WTC11 (cell line): ENCODE results near the gene NRXN3. TPM values are rescaled to one million over a fixed set of nuclear protein-coding genes. Genes with fewer than 3 reads are reported as not detected.

ENCODE experiments used
- ATAC-seq: fragments of 200-7000 bp; cut with Tn5 transposase; 2 replicates; pipeline ENCODE4 v1.10.0; 2021; ENCODE audit warnings: mild to moderate bottlenecking, moderate library complexity
- CTCF ChIA-PET: fragments of 300-600 bp; sonication (Branson Sonifier 250); formaldehyde crosslinking; loops from one replicate; lab custom pipeline; 2021; ENCODE audit warnings: antibody characterized with exemption; lab: Charles Lee
- POLR2A ChIA-PET: fragments of 350-600 bp; sonication (Branson Sonifier 250); formaldehyde crosslinking; loops from one replicate; lab custom pipeline; 2021; ENCODE audit warnings: antibody characterized with exemption; lab: Charles Lee
- DNase-seq: peaks from one replicate; pipeline ENCODE4 v3.0.0; 2021; ENCODE audit warnings: low spot score
- H3K27ac Mint-ChIP-seq: 2 replicates; pipeline ENCODE4 v1.8.0; 2021; ENCODE audit warnings: mixed read lengths
- H3K27me3 Mint-ChIP-seq: 2 replicates; pipeline ENCODE4 v1.8.0; 2021; ENCODE audit warnings: low read depth, mild to moderate bottlenecking, moderate library complexity, mixed read lengths
- H3K36me3 Mint-ChIP-seq: 2 replicates; pipeline ENCODE4 v1.8.0; 2021; ENCODE audit warnings: mixed read lengths
- H3K4me1 Mint-ChIP-seq: 2 replicates; pipeline ENCODE4 v1.8.0; 2022; ENCODE audit warnings: mixed read lengths
- H3K4me3 Mint-ChIP-seq: 2 replicates; pipeline ENCODE4 v1.8.0; 2021; ENCODE audit warnings: mild to moderate bottlenecking, moderate library complexity, mixed read lengths
- H3K9me3 Mint-ChIP-seq: 2 replicates; pipeline ENCODE4 v1.8.0; 2021; ENCODE audit warnings: mixed read lengths
- ARID4B ChIP-seq: sonication (generic); formaldehyde crosslinking; IDR thresholded peaks from 2 replicates; pipeline ENCODE4 v1.8.0; 2023; ENCODE audit warnings: missing genetic modification reagents, mild to moderate bottlenecking, borderline replicate concordance
- ATF2 ChIP-seq: sonication (generic); formaldehyde crosslinking; IDR thresholded peaks from 2 replicates; pipeline ENCODE4 v1.8.1; 2022; ENCODE audit warnings: low read depth, missing genetic modification reagents, borderline replicate concordance
- CBFB ChIP-seq: sonication (generic); formaldehyde crosslinking; IDR thresholded peaks from 2 replicates; pipeline ENCODE4 v1.8.1; 2022; ENCODE audit warnings: mild to moderate bottlenecking, low read depth, missing genetic modification reagents
- ERG ChIP-seq: fragments of 250-450 bp; sonication (Bioruptor Pico); IDR thresholded peaks from 2 replicates; pipeline ENCODE4 v1.8.0; 2021; ENCODE audit warnings: mild to moderate bottlenecking
- ESRRA ChIP-seq: sonication (generic); formaldehyde crosslinking; IDR thresholded peaks from 2 replicates; pipeline ENCODE4 v1.8.1; 2022; ENCODE audit warnings: mild to moderate bottlenecking, missing genetic modification reagents, borderline replicate concordance
- ETV6 ChIP-seq: sonication (generic); formaldehyde crosslinking; IDR thresholded peaks from 2 replicates; pipeline ENCODE4 v1.8.1; 2022; ENCODE audit warnings: mild to moderate bottlenecking, missing genetic modification reagents
- FOXJ3 ChIP-seq: sonication (generic); formaldehyde crosslinking; IDR thresholded peaks from 2 replicates; pipeline ENCODE4 v1.9.0; 2021; ENCODE audit warnings: missing genetic modification reagents, mild to moderate bottlenecking, borderline replicate concordance
- FOXP1 ChIP-seq: sonication (generic); formaldehyde crosslinking; IDR thresholded peaks from 2 replicates; pipeline ENCODE4 v1.8.0; 2022; ENCODE audit warnings: missing genetic modification reagents, mild to moderate bottlenecking, moderate library complexity, borderline replicate concordance
- MAX ChIP-seq: sonication (generic); formaldehyde crosslinking; IDR thresholded peaks from 2 replicates; pipeline ENCODE4 v1.8.0; 2022; ENCODE audit warnings: mild to moderate bottlenecking, missing genetic modification reagents
- NFATC4 ChIP-seq: fragments of 250-450 bp; sonication (Bioruptor Pico); IDR thresholded peaks from 2 replicates; pipeline ENCODE4 v1.9.0; 2021; ENCODE audit warnings: mild to moderate bottlenecking
- NR1H2 ChIP-seq: sonication (generic); formaldehyde crosslinking; IDR thresholded peaks from 2 replicates; pipeline ENCODE4 v1.9.0; 2021; ENCODE audit warnings: mild to moderate bottlenecking, moderate library complexity, missing genetic modification reagents
- NR3C1 ChIP-seq: sonication (generic); formaldehyde crosslinking; conservative IDR thresholded peaks from 2 replicates; pipeline ENCODE4 v1.8.1; 2023; ENCODE audit warnings: low read depth, mild to moderate bottlenecking, missing genetic modification reagents
- RELA ChIP-seq: sonication (generic); formaldehyde crosslinking; IDR thresholded peaks from 2 replicates; pipeline ENCODE4 v1.8.1; 2022; ENCODE audit warnings: missing genetic modification reagents, mild to moderate bottlenecking, borderline replicate concordance
- STAT6 ChIP-seq: sonication (generic); formaldehyde crosslinking; conservative IDR thresholded peaks from 2 replicates; pipeline ENCODE4 v1.8.1; 2023; ENCODE audit warnings: mild to moderate bottlenecking, low read depth, missing genetic modification reagents, moderate library complexity
- TP53 ChIP-seq: sonication (generic); formaldehyde crosslinking; IDR thresholded peaks from 2 replicates; pipeline ENCODE4 v1.8.1; 2023; ENCODE audit warnings: mild to moderate bottlenecking, missing genetic modification reagents
- ZMAT4 ChIP-seq: fragments of 250-450 bp; sonication (Bioruptor Pico); IDR thresholded peaks from 2 replicates; pipeline ENCODE4 v1.9.0; 2021; ENCODE audit warnings: mild to moderate bottlenecking
- ZNF121 ChIP-seq: sonication (generic); formaldehyde crosslinking; IDR thresholded peaks from 2 replicates; pipeline ENCODE4 v1.8.0; 2023; ENCODE audit warnings: missing genetic modification reagents
- ZNF263 ChIP-seq: sonication (generic); formaldehyde crosslinking; IDR thresholded peaks from 2 replicates; pipeline ENCODE4 v1.8.1; 2022; ENCODE audit warnings: low read depth, mild to moderate bottlenecking, moderate library complexity, missing genetic modification reagents
- ZNF423 ChIP-seq: fragments of 250-450 bp; sonication (Bioruptor Pico); IDR thresholded peaks from 2 replicates; pipeline ENCODE4 v2.1.2; 2022; ENCODE audit warnings: mild to moderate bottlenecking, moderate library complexity
- total RNA-seq: library from RNA; stranded (reverse); gene quantifications from 3 replicates; pipeline ENCODE4 v1.2.3, GENCODE V29; 2021

Gene NRXN3
- total RNA-seq, 1 experiment from 2014 or later: 3.0 TPM

- ATAC-seq: no peak
- TF ChIP-seq MAX (CRISPR knock-in tag) (no peak), ZMAT4 (no peak), TP53 (no peak), NFATC4 (no peak), RELA (CRISPR knock-in tag) (no peak), NR3C1 (CRISPR knock-in tag) (no peak), ETV6 (CRISPR knock-in tag) (no peak), ZNF423 (CRISPR knock-in tag) (no peak), ATF2 (CRISPR knock-in tag) (no peak), ARID4B (CRISPR knock-in tag) (no peak), NR1H2 (no peak), STAT6 (CRISPR knock-in tag) (no peak), CBFB (CRISPR knock-in tag) (no peak), ERG (CRISPR knock-in tag) (no peak), FOXJ3 (no peak), ESRRA (CRISPR knock-in tag) (no peak), ZNF263 (CRISPR knock-in tag) (no peak), ZNF121 (no peak), FOXP1 (CRISPR knock-in tag) (no peak)
- TF ChIP-seq, all 79 proteins: peak for 0
- peaks cover 35% of the 10 kb centered on the region for H3K4me1 Mint-ChIP-seq
- POLR2A ChIA-PET: no interaction called here
- DNase-seq: no peak
- H3K4me3 Mint-ChIP-seq: no peak overlapping the region
- no peak overlapping the region for H3K27ac Mint-ChIP-seq
- H3K9me3 Mint-ChIP-seq: no peaks in the 10 kb centered on the region
- no peaks in the 10 kb centered on the region for H3K27me3 Mint-ChIP-seq
- H3K36me3 Mint-ChIP-seq: no peaks in the 10 kb centered on the region
- CTCF ChIA-PET: no interaction called here
These were observed 702.7 kb downstream of the NRXN3 start for GRCh38 chr14:78872837-78873236.
